Panc1 (cell line): ENCODE measurements around the gene SDC4.

ENCODE experiments used
- POLR2AphosphoS5 ChIP-seq: IDR thresholded peaks from 2 replicates; pipeline ENCODE4 v1.6.1; 2012; ENCODE audit warnings: mild to moderate bottlenecking, low read depth, low read length, moderate library complexity
- SIN3A ChIP-seq: IDR thresholded peaks from 2 replicates; pipeline ENCODE4 v1.6.1; 2012; ENCODE audit warnings: low read depth, mild to moderate bottlenecking, low read length, moderate library complexity, borderline replicate concordance; ENCODE audit not compliant: insufficient read depth
- TF ChIP-seq, protein P1 (sequence below): fragments of 450-650 bp; IDR thresholded peaks from 2 replicates; pipeline ENCODE4 v1.5.1; 2017; ENCODE audit warnings: mild to moderate bottlenecking

DNA sequence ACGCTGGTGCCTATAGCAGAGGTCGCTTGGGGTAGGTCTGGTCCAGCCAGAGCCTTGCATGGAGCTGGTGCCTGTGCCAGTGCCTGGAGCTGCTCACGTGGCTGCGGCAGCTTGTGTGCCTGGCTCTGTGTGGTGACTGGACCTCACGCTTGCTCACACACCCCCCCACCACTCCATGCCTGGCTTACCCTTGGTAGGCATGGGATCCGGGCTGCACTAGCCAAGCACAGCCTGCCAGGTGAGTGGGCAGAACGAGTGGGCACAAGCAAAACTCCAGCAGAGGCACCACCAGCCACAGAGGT lies 46.8 kb upstream of the SDC4 start:
- TF ChIP-seq, protein P1, sequence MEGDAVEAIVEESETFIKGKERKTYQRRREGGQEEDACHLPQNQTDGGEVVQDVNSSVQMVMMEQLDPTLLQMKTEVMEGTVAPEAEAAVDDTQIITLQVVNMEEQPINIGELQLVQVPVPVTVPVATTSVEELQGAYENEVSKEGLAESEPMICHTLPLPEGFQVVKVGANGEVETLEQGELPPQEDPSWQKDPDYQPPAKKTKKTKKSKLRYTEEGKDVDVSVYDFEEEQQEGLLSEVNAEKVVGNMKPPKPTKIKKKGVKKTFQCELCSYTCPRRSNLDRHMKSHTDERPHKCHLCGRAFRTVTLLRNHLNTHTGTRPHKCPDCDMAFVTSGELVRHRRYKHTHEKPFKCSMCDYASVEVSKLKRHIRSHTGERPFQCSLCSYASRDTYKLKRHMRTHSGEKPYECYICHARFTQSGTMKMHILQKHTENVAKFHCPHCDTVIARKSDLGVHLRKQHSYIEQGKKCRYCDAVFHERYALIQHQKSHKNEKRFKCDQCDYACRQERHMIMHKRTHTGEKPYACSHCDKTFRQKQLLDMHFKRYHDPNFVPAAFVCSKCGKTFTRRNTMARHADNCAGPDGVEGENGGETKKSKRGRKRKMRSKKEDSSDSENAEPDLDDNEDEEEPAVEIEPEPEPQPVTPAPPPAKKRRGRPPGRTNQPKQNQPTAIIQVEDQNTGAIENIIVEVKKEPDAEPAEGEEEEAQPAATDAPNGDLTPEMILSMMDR, result no peak
- TF ChIP-seq SIN3A (no peak), POLR2AphosphoS5 (no peak)
